Colonic mucosa (tissue), 4 donors: ENCODE data around the gene NCL. TPM values are rescaled to one million over a fixed set of nuclear protein-coding genes. Genes with fewer than 3 reads are reported as not detected.

ENCODE experiments used
- DNase-seq: peaks from one replicate; pipeline ENCODE4 v3.0.0-alpha.2; 2020
- H3K27ac ChIP-seq: fragments of 200-600 bp; one replicate; pipeline ENCODE4 v1.8.0; 2021
- H3K27me3 ChIP-seq: fragments of 200-600 bp; one replicate; pipeline ENCODE4 v1.8.0; 2021
- H3K36me3 ChIP-seq: fragments of 200-600 bp; one replicate; pipeline ENCODE4 v1.8.0; 2021
- H3K4me1 ChIP-seq: fragments of 200-600 bp; one replicate; pipeline ENCODE4 v1.8.0; 2021; ENCODE audit warnings: mild to moderate bottlenecking
- H3K4me3 ChIP-seq: fragments of 200-600 bp; one replicate; pipeline ENCODE4 v1.8.0; 2021
- H3K9ac ChIP-seq, 2 donors: one replicate each; pipeline ENCODE4 v1.7.0; 2013; ENCODE audit warnings: control low read depth in 2 of 2, low read depth in 2 of 2, low read length in 2 of 2
- H3K9me3 ChIP-seq: fragments of 200-600 bp; one replicate; pipeline ENCODE4 v1.8.0; 2021
- CTCF ChIP-seq: fragments of 200-600 bp; IDR thresholded peaks from one replicate; pipeline ENCODE4 v1.8.0; 2022; ENCODE audit warnings: antibody characterized with exemption, mild to moderate bottlenecking
- intact Hi-C: fragments of 100-400 bp; cut with DNase I; formaldehyde crosslinking; loops from one replicate; pipeline ENCODE4 v1.14.1; 2022
- total RNA-seq, 2 donors: library from RNA; stranded (reverse); fragmentation: NEBNext Ultra II Directional in 1 of 2; extraction: Animal tissue kit (Norgen Biotek cat#: 25700) in 1 of 2; gene quantifications; one replicate each; pipeline ENCODE4 v1.2.1, GENCODE V29; 2021
- donor health status: healthy.
- donor health status: DM: no; HTN: no; CAD: no.
- donor health status: DM: no; HTN: no; CAD: no.

NCL gene
- total RNA-seq, 2 donors from 2014 or later, result 309 to 534 TPM

GRCh38 chr2:231476920-231477319 lies 12.6 kb upstream of the NCL start:
- no peak overlapping the region for H3K27ac ChIP-seq
- H3K27me3 ChIP-seq, result no peaks in the 10 kb centered on the region
- H3K4me3 ChIP-seq, result no peak overlapping the region
- DNase-seq, result no peak
- H3K9me3 ChIP-seq, result no peaks in the 10 kb centered on the region
- H3K4me1 ChIP-seq, result no peaks in the 10 kb centered on the region
- H3K36me3 ChIP-seq, result no peaks in the 10 kb centered on the region
- H3K9ac ChIP-seq, result no peak overlapping the region
- TF ChIP-seq CTCF, result no peak
- intact Hi-C loops, result no loop called here

GRCh38 chr2:231475965-231476364 lies 11.7 kb upstream of the NCL start:
- Histone ChIP-seq H3K36me3 (no peaks in the 10 kb centered on the region), H3K27me3 (no peaks in the 10 kb centered on the region), H3K4me1 (no peaks in the 10 kb centered on the region), H3K9me3 (no peaks in the 10 kb centered on the region), H3K4me3 (no peak overlapping the region), H3K27ac (no peak overlapping the region), H3K9ac (no peak overlapping the region)
- TF ChIP-seq CTCF, result no peak
- DNase-seq, result no peak
- intact Hi-C loops, result no loop called here

GRCh38 chr2:231472816-231473215 lies 8.5 kb upstream of the NCL start:
- intact Hi-C loops, result no loop called here
- Histone ChIP-seq H3K9me3 (no peaks in the 10 kb centered on the region), H3K4me1 (no peaks in the 10 kb centered on the region), H3K36me3 (no peaks in the 10 kb centered on the region), H3K27me3 (no peaks in the 10 kb centered on the region), H3K4me3 (no peak overlapping the region), H3K27ac (no peak overlapping the region), H3K9ac (no peak overlapping the region)
- DNase-seq, result no peak
- no peak for TF ChIP-seq CTCF

- intact Hi-C loops, result no loop called here
- H3K4me1 ChIP-seq, result peaks cover 2% of the 10 kb centered on the region
- H3K9me3 ChIP-seq, result no peaks in the 10 kb centered on the region
- no peaks in the 10 kb centered on the region for H3K36me3 ChIP-seq
- H3K9ac ChIP-seq, result no peak overlapping the region
- H3K27ac ChIP-seq, result no peak overlapping the region
- no peaks in the 10 kb centered on the region for H3K27me3 ChIP-seq
- TF ChIP-seq CTCF, result no peak
- DNase-seq, result no peak
- no peak overlapping the region for H3K4me3 ChIP-seq
These were observed 6.1 kb upstream of the NCL start for GRCh38 chr2:231470246-231470900.

GRCh38 chr2:231469583-231469950 lies 5.3 kb upstream of the NCL start:
- Histone ChIP-seq H3K27me3 (no peaks in the 10 kb centered on the region), H3K4me1 (peaks cover 4% of the 10 kb centered on the region), H3K4me3 (no peak overlapping the region), H3K27ac (no peak overlapping the region), H3K9ac (no peak overlapping the region), H3K9me3 (no peaks in the 10 kb centered on the region), H3K36me3 (no peaks in the 10 kb centered on the region)
- no peak for DNase-seq
- intact Hi-C loops, result no loop called here
- TF ChIP-seq CTCF, result no peak
